Measurements from ENCODE around the gene PLAAT1.

PLAAT1 gene

DNA sequence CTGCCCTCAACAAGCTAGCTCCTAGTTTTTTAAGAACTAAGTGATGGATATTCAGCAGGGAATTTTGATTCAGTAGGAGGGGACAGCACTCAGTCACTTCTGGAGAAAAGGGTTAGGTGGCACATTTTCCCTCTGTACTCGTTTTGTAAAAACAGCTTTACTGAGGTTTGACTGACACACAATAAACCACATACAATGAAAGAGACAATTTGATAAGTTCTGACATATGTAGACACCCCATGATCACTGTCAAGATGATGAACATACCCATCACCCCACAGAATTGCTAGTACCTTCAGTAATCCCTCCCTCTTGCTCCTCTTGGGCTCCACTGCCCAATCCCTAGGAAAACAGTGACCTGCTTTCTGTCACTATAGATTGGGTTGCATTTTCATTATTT is 29.0 kb upstream of the PLAAT1 start:
- no peak for DNase-seq (ENCODE audit: low read depth)
- TF ChIP-seq, protein P1, sequence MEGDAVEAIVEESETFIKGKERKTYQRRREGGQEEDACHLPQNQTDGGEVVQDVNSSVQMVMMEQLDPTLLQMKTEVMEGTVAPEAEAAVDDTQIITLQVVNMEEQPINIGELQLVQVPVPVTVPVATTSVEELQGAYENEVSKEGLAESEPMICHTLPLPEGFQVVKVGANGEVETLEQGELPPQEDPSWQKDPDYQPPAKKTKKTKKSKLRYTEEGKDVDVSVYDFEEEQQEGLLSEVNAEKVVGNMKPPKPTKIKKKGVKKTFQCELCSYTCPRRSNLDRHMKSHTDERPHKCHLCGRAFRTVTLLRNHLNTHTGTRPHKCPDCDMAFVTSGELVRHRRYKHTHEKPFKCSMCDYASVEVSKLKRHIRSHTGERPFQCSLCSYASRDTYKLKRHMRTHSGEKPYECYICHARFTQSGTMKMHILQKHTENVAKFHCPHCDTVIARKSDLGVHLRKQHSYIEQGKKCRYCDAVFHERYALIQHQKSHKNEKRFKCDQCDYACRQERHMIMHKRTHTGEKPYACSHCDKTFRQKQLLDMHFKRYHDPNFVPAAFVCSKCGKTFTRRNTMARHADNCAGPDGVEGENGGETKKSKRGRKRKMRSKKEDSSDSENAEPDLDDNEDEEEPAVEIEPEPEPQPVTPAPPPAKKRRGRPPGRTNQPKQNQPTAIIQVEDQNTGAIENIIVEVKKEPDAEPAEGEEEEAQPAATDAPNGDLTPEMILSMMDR (IDR thresholded peaks at IDR 0.05; ENCODE audit: low read length, missing control alignments), result no peak
- no peak overlapping the region for H3K4me3 ChIP-seq (replicated peaks; ENCODE audit: low read depth, low read length)

DNA sequence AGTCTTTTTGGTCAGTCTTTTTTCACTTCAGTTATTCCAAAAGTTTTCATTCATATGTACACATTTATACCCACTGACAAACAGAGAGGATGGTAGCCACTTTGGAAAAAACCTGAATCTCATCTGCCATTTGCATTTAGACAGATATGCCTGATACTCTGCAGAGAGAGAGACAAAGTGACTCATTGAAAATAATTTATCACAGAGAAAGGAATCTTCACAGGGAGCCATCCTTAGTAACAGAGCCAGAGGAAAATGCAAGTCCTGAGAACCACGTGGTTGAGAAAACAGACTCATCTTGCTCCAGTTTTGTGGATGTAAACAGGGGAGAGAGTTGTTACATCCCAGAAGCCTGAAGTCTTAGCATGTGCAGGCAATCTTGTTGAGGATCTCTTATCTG is 28.2 kb upstream of the PLAAT1 start:
- no peak overlapping the region for H3K4me3 ChIP-seq (replicated peaks; ENCODE audit: low read depth, low read length)
- no peak for DNase-seq (ENCODE audit: low read depth)
- TF ChIP-seq, protein P1 (IDR thresholded peaks at IDR 0.05; ENCODE audit: low read length, missing control alignments), result no peak

DNA sequence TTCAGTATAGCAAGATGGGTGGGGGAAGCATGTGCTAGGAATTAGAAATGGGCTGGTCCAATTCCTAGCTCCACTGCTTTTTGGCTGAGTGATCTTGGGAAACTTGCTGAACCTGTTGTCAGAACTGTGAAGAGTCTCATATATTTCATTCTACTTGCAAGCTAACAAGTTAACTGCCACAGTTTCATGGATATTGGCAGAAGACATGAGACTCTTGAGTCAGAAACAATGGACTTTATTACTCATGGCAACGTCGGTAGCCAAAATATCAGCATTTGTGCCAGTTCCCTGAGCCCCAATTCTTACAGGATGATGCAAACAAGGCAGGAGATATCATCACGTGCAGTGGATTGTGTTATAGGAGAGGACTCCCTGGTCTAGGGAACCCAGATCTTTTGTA is 26.6 kb upstream of the PLAAT1 start:
- no peak overlapping the region for H3K4me3 ChIP-seq (replicated peaks; ENCODE audit: low read depth, low read length)
- DNase-seq (ENCODE audit: low read depth), result no peak
- TF ChIP-seq, protein P1 (IDR thresholded peaks at IDR 0.05; ENCODE audit: low read length, missing control alignments), result no peak

DNA sequence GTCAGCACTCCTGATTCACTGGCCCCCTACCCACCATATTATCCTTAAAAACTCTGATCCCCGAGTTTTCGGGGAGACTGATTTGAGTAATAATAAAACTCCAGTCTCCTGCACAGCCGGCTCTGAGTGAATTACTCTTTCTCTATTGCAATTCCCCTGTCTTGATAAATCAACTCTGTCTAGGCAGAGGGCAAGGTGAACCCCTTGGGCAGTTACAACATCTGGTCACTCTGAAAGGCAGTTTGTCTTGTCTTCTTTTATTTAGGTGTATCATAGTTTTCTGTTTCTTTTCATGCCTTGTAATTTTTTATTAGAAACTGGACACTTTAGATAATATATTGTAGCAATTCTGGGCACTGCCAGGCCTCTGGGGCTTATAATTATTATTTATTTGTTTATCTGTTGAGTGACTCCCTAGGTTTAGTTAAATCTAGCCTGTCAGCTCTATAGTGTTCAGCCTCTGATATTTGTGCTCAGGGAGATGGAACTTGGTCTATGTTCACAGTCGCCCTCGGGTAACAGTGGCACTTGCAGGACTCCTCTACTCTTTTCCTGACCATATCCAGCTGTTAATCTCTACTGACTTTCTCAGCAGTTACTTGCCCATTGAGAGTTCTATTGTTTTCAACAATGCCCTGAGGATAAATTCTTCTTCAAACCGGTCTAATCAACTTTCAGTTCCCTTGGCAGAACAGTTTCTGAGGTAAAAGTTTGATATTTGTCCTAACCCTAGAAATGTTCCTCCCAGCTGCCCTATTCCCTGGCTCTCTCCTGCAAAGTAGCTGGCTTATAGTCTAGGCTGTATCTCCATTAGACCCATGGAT is 15.5 kb upstream of the PLAAT1 start:
- TF ChIP-seq, protein P1 (IDR thresholded peaks at IDR 0.05; ENCODE audit: low read length, missing control alignments), result no peak
- no peak overlapping the region for H3K4me3 ChIP-seq (replicated peaks; ENCODE audit: low read depth, low read length)
- DNase-seq (ENCODE audit: low read depth), result no peak

DNA sequence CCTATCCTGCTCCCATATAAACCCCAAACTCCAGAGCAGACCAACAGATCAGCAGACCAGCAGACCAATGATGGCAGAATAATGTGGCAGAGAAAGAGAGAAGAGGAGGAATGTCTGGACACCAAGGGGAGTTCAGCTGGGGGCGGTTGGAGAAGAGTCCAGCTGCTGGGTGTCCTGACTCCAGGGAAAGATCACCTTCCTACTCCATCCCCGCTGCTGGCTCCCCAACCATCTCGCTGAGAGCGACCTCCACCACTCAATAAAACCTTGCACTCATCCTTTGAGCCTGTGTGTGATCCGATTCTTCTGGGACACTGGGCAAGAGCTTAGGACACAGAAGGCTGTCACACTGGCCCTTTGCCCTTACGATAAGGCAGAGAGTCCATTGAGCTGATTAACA is 12.8 kb upstream of the PLAAT1 start:
- no peak for DNase-seq (ENCODE audit: low read depth)
- TF ChIP-seq, protein P1 (IDR thresholded peaks at IDR 0.05; ENCODE audit: low read length, missing control alignments), result no peak

DNA sequence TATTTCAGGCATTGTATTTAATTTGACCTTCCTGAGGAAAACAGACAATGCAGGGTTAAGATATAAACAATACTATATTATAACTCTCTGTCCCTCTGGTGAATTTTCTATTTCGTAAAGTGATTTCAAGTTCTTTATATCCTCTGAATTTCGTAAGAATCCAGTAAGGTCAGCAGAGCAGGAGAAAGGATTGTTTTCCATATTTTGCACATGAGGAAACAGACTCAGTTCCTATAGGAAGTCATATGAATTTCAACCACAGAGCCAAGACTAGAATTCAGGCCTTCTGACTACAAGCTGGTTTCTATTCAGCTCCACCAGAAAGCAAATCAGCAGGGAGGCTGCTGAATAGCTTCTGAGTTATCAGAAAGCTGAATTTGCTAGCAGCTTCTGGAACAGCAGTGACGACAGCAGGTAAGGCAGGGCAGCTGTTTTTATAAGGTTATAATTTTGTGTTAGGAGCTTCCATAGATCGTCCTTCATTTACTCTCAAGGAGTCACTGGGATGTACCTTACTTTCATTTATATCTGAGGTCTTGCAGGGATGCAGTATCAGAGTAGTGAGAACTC is 11.1 kb upstream of the PLAAT1 start:
- H3K4me3 ChIP-seq (replicated peaks; ENCODE audit: low read depth, low read length), result no peak overlapping the region
- TF ChIP-seq, protein P1 (IDR thresholded peaks at IDR 0.05; ENCODE audit: low read length, missing control alignments), result no peak
- DNase-seq (ENCODE audit: low read depth), result no peak

More for the DNA sequence above, 12.8 kb upstream of the PLAAT1 start:
- H3K4me3 ChIP-seq (replicated peaks; ENCODE audit: low read depth, low read length), result no peak overlapping the region
